Esophagus squamous epithelium (tissue), 5 donors: ENCODE data around the gene TSPAN32. TPM values are rescaled to one million over a fixed set of nuclear protein-coding genes. Genes with fewer than 3 reads are reported as not detected.

Experiments
- DNase-seq: peaks from one replicate; lab custom pipeline; 2025; lab: John Stamatoyannopoulos, UW
- H3K27ac ChIP-seq, 4 donors: fragments of 200-600 bp; sonication (generic); one replicate each; pipeline ENCODE4 v1.5.1; 2016 to 2019; ENCODE audit warnings: mild to moderate bottlenecking in 1 of 4
- H3K27me3 ChIP-seq, 4 donors: fragments of 200-600 bp; sonication (generic); 1 replicate in 3 of 4; 2 replicates in 1 of 4; pipeline versions ENCODE4 v1.5.1 to v1.6.0; 2017 to 2021; ENCODE audit warnings: antibody characterized with exemption in 1 of 4
- H3K36me3 ChIP-seq, 3 donors: fragments of 200-600 bp; sonication (generic); one replicate each; pipeline ENCODE4 v1.5.1; 2016 to 2019
- H3K4me1 ChIP-seq, 3 donors: fragments of 200-600 bp; sonication (generic); one replicate each; pipeline ENCODE4 v1.5.1; 2017 to 2019
- H3K4me3 ChIP-seq, 4 donors: fragments of 200-600 bp; sonication (generic); 1 replicate in 3 of 4; 2 replicates in 1 of 4; pipeline ENCODE4 v1.5.1; 2016 to 2019; ENCODE audit warnings: mild to moderate bottlenecking in 2 of 4, moderate library complexity in 1 of 4
- H3K9me3 ChIP-seq, 3 donors: fragments of 200-600 bp; sonication (generic); one replicate each; pipeline ENCODE4 v1.5.1; 2016 to 2019
- CTCF ChIP-seq, 6 experiments: fragments of 450-650 bp in 4 of 6; fragments of 200-600 bp in 2 of 6; sonication (generic) in 2 of 6; IDR thresholded peaks; one replicate each; pipeline ENCODE4 v1.5.1; 2016 to 2019; ENCODE audit warnings: antibody characterized with exemption in 6 of 6, mild to moderate bottlenecking in 4 of 6, moderate library complexity in 4 of 6
- POLR2A ChIP-seq, 4 donors: fragments of 450-650 bp; IDR thresholded peaks; one replicate each; pipeline ENCODE4 v1.6.1; 2017; ENCODE audit warnings: antibody characterized with exemption in 4 of 4, mild to moderate bottlenecking in 4 of 4, moderate library complexity in 3 of 4
- WGBS, 2 donors: methylation state at CpG; one replicate each; pipeline ENCODE4 v1.1.5; 2018; 5-methylcytosine and 5-hydroxymethylcytosine counted together
- intact Hi-C: fragments of 100-400 bp; cut with DNase I; formaldehyde crosslinking; loops from one replicate; pipeline ENCODE4 v1.15.0; 2022
- total RNA-seq, 4 donors: library from RNA; depleted of rRNA; stranded (reverse); fragments of >200 nt; gene quantifications; one replicate each; pipeline ENCODE4 v1.1.0, GENCODE V29; 2016
- donor health status: DM: yes; HTN: yes; CAD: no.

Gene TSPAN32
- total RNA-seq, 4 donors from 2014 or later = 2.5 TPM; not detected in 3

GRCh38 chr11:2272946-2273280 lies 28.9 kb upstream of the TSPAN32 start:
- peaks cover 17 to 37% (median 32%) of the 10 kb centered on the region in 3 donors for H3K4me1 ChIP-seq
- WGBS, 2 donors = 81 to 86% methylated on average over 7 of the region's 7 CpGs
- intact Hi-C loops = no loop called here
- no peaks in the 10 kb centered on the region for H3K36me3 ChIP-seq
- peaks cover 0 to 93% (median 4%) of the 10 kb centered on the region in 4 donors for H3K27me3 ChIP-seq
- no peaks in the 10 kb centered on the region for H3K9me3 ChIP-seq
- H3K4me3 ChIP-seq = no peak overlapping the region
- no peak for TF ChIP-seq CTCF (IDR thresholded peaks at IDR 0.05)
- no peak for TF ChIP-seq POLR2A (IDR thresholded peaks at IDR 0.05)
- DNase-seq = no peak
- no peak overlapping the region for H3K27ac ChIP-seq

GRCh38 chr11:2273311-2273710 lies 28.5 kb upstream of the TSPAN32 start:
- no peak for TF ChIP-seq POLR2A (IDR thresholded peaks at IDR 0.05)
- TF ChIP-seq CTCF (IDR thresholded peaks at IDR 0.05) = no peak
- peaks cover 16 to 33% (median 29%) of the 10 kb centered on the region in 3 donors for H3K4me1 ChIP-seq
- H3K36me3 ChIP-seq = no peaks in the 10 kb centered on the region
- H3K27me3 ChIP-seq = peaks cover 0 to 93% (median 4%) of the 10 kb centered on the region in 4 donors
- intact Hi-C loops = no loop called here
- no peak for DNase-seq
- H3K4me3 ChIP-seq = no peak overlapping the region
- H3K27ac ChIP-seq = no peak overlapping the region
- 86 to 93% methylated on average over 14 to 15 of the region's 15 CpGs for WGBS, 2 donors
- H3K9me3 ChIP-seq = no peaks in the 10 kb centered on the region

GRCh38 chr11:2273771-2274170 lies 28.0 kb upstream of the TSPAN32 start:
- no peak overlapping the region for H3K27ac ChIP-seq
- DNase-seq = no peak

GRCh38 chr11:2275334-2276279 lies 26.2 kb upstream of the TSPAN32 start:
- Histone ChIP-seq H3K27me3 (peaks cover 0 to 82% (median 2%) of the 10 kb centered on the region in 4 donors), H3K4me1 (peaks cover 6 to 10% (median 7%) of the 10 kb centered on the region in 3 donors), H3K4me3 (no peak overlapping the region), H3K9me3 (no peaks in the 10 kb centered on the region), H3K36me3 (no peaks in the 10 kb centered on the region), H3K27ac (no peak overlapping the region)
- TF ChIP-seq CTCF (IDR thresholded peaks at IDR 0.05) = no peak
- TF ChIP-seq POLR2A (IDR thresholded peaks at IDR 0.05) = no peak
- intact Hi-C loops = no loop called here
- DNase-seq = no peak
- 91 to 92% methylated on average over 10 to 16 of the region's 30 CpGs for WGBS, 2 donors

More at GRCh38 chr11:2273771-2274170, 28.0 kb upstream of the TSPAN32 start:
- TF ChIP-seq POLR2A (IDR thresholded peaks at IDR 0.05) (no peak), CTCF (IDR thresholded peaks at IDR 0.05) (no peak)
- Histone ChIP-seq H3K4me3 (no peak overlapping the region), H3K27me3 (peaks cover 0 to 93% (median 4%) of the 10 kb centered on the region in 4 donors), H3K4me1 (peaks cover 13 to 29% (median 25%) of the 10 kb centered on the region in 3 donors), H3K36me3 (no peaks in the 10 kb centered on the region), H3K9me3 (no peaks in the 10 kb centered on the region)
- 67 to 76% methylated on average over 12 of the region's 12 CpGs for WGBS, 2 donors
- intact Hi-C loops = no loop called here
